Kidney (tissue), 14 donors: ENCODE results near the gene RAMACL. TPM values are rescaled to one million over a fixed set of nuclear protein-coding genes. Genes with fewer than 3 reads are reported as not detected.
A peak's percentile ranks its signal among the peaks of the same experiment; 100 is the strongest.

Source experiments
- DNase-seq, 5 donors: peaks; one replicate each; pipeline ENCODE4 v3.0.0-alpha.2; 2013 to 2020
- FAIRE-seq: peaks from 2 replicates; lab custom pipeline; 2012; peaks lifted over from hg19 to GRCh38; lab: Jason Lieb, UNC
- H3K27ac ChIP-seq, 2 donors: one replicate each; pipeline ENCODE4 v1.7.0; 2013; ENCODE audit warnings: low read depth in 2 of 2, low read length in 2 of 2, inconsistent platforms in 1 of 2
- H3K27me3 ChIP-seq: one replicate; pipeline ENCODE4 v1.7.1; 2013; ENCODE audit warnings: low read length, inconsistent platforms; ENCODE audit not compliant: control insufficient read depth, insufficient read depth
- H3K36me3 ChIP-seq, 3 donors: one replicate each; pipeline versions ENCODE4 v1.7.0 to v1.7.1; 2013; ENCODE audit warnings: low read length in 3 of 3, control low read depth in 1 of 3, inconsistent platforms in 1 of 3; ENCODE audit not compliant: insufficient read depth in 3 of 3, control insufficient read depth in 2 of 3
- H3K4me1 ChIP-seq, 3 donors: one replicate each; pipeline versions ENCODE4 v1.7.0 to v1.7.1; 2013; ENCODE audit warnings: low read length in 3 of 3, inconsistent platforms in 1 of 3, low read depth in 1 of 3; ENCODE audit not compliant: control insufficient read depth in 2 of 3, insufficient read depth in 2 of 3
- H3K4me3 ChIP-seq, 3 donors: one replicate each; pipeline versions ENCODE4 v1.7.0 to v1.8.1; 2013; ENCODE audit warnings: low read length in 3 of 3, control low read depth in 1 of 3, inconsistent platforms in 1 of 3
- H3K9ac ChIP-seq, 3 donors: one replicate each; pipeline versions ENCODE4 v1.7.0 to v1.7.1; 2013; ENCODE audit warnings: low read length in 3 of 3, control low read depth in 1 of 3, inconsistent platforms in 1 of 3
- H3K9me3 ChIP-seq, 3 donors: one replicate each; pipeline versions ENCODE4 v1.7.0 to v1.7.1; 2013; ENCODE audit warnings: low read length in 3 of 3, control low read depth in 1 of 3, inconsistent platforms in 1 of 3; ENCODE audit not compliant: control insufficient read depth in 2 of 3, insufficient read depth in 1 of 3
- CTCF ChIP-seq: IDR thresholded peaks from 3 replicates; pipeline ENCODE4 v1.5.1; 2012; ENCODE audit warnings: mild to moderate bottlenecking, moderate library complexity, borderline replicate concordance; ENCODE audit not compliant: insufficient read depth; ENCODE audit errors: extremely low read depth
- intact Hi-C: fragments of 100-400 bp; cut with DNase I; formaldehyde crosslinking; loops from one replicate; pipeline ENCODE4 v1.11.1; 2022
- polyA plus RNA-seq: library from polyadenylated mRNA; stranded (reverse); fragments of 350-450 nt; fragmentation: Illumina TruSeq; extraction: RNeasy Lipid Tissue Mini Kit (QIAGEN cat#74804); gene quantifications from one replicate; pipeline ENCODE4 v1.2.3, GENCODE V29; 2014; ENCODE audit warnings: low read depth, low replicate concordance; ENCODE audit not compliant: insufficient read depth
- total RNA-seq: library from RNA; stranded (reverse); fragmentation: NEBNext Ultra II Directional; extraction: Animal tissue kit (Norgen Biotek cat#: 25700); gene quantifications from one replicate; pipeline ENCODE4 v1.2.1, GENCODE V29; 2021
- donor health status: control.
- donor health status: control.
- donor health status: control.
- donor health status: control.
- donor health status: control.
- donor health status: DM: yes; HTN: yes; CAD: no.
- donor health status: Normal renal cell carcinoma (clear cell type).

RAMACL gene
- total and polyA plus RNA-seq, 2 donors from 2014 or later: 1.9 TPM; not detected in 1

GRCh38 chr6:166565084-166565967 lies 21.2 kb downstream of the RAMACL start:
- no peaks in the 10 kb centered on the region for H3K4me1 ChIP-seq
- H3K9ac ChIP-seq: no peak overlapping the region
- H3K27ac ChIP-seq: no peak overlapping the region
- H3K9me3 ChIP-seq: no peaks in the 10 kb centered on the region
- H3K4me3 ChIP-seq: no peak overlapping the region
- no peaks in the 10 kb centered on the region for H3K27me3 ChIP-seq
- no peak for TF ChIP-seq CTCF
- peak in 1 of 5 donors; percentile 53 for DNase-seq
- FAIRE-seq: no peak
- no peaks in the 10 kb centered on the region for H3K36me3 ChIP-seq
- intact Hi-C loops: no loop called here

DNA sequence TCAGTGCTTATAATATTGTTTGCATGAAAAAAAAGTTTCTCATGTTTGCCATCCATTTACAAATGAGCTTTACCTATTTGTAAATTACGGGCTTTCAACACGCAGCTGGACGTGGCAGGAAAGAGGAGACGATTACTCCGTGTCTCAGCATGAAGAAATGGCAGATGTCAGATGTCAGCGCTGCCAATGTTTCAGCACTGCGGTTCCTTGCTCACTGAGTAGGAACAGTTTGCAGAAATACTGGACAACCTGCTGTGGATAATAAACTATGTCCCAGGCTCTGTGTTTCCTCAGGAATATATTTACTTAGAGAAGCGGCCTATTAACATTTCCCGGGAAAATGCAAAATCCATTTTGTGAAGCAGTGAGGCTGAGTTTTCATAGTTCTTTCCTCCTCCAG lies 22.7 kb downstream of the RAMACL start:
- Histone ChIP-seq H3K27me3 (no peaks in the 10 kb centered on the region), H3K27ac (no peak overlapping the region), H3K9me3 (no peaks in the 10 kb centered on the region), H3K36me3 (no peaks in the 10 kb centered on the region), H3K4me3 (no peak overlapping the region), H3K4me1 (no peaks in the 10 kb centered on the region), H3K9ac (no peak overlapping the region)
- TF ChIP-seq CTCF: no peak
- DNase-seq (peak in 1 of 5 donors; percentile 25), FAIRE-seq (no peak)
- intact Hi-C loops: no loop called here

DNA sequence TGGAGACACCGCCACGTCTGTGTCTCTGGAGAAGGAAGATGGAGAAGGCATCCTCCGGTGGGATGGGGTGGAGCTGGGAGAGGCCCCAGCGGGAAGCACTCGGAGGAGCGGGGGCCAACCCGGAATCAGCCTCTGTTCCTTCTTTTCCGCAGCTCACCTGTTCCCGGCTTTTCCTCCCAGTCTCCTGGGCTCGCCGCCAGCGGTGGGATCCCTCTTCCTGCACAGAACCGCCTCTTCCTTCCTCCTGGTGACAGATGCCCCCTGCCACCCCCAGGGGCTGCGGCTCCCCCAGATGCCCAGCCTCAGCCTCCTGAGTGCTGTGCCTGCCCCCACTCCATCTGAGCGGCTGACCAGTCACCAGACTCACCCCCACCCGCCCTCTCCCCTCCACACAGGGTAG lies 23.3 kb downstream of the RAMACL start:
- Histone ChIP-seq H3K27ac (no peak overlapping the region), H3K4me1 (no peaks in the 10 kb centered on the region), H3K4me3 (no peak overlapping the region), H3K9ac (no peak overlapping the region), H3K27me3 (no peaks in the 10 kb centered on the region), H3K36me3 (no peaks in the 10 kb centered on the region), H3K9me3 (no peaks in the 10 kb centered on the region)
- no peak for TF ChIP-seq CTCF
- no peak for DNase-seq
- intact Hi-C loops: no loop called here
- no peak for FAIRE-seq

- Histone ChIP-seq H3K36me3 (no peaks in the 10 kb centered on the region), H3K27me3 (no peaks in the 10 kb centered on the region), H3K4me3 (no peak overlapping the region), H3K4me1 (no peaks in the 10 kb centered on the region), H3K27ac (no peak overlapping the region), H3K9me3 (no peaks in the 10 kb centered on the region), H3K9ac (no peak overlapping the region)
- TF ChIP-seq CTCF: no peak
- FAIRE-seq: no peak
- intact Hi-C loops: no loop called here
- no peak for DNase-seq
Observed at GRCh38 chr6:166562726-166563125, 23.8 kb downstream of the RAMACL start.
